ENCODE results near the gene SLC37A1.

SLC37A1 gene

GRCh38 chr21:42576639-42577038, 63.0 kb downstream of the SLC37A1 start:
- H3K27ac Mint-ChIP-seq: no peak overlapping the region
- no peak for TF ChIP-seq CTCF (IDR thresholded peaks at IDR 0.05)
- peaks cover 28% of the 10 kb centered on the region for H3K36me3 Mint-ChIP-seq (ENCODE audit: low read depth)
- peaks cover 16% of the 10 kb centered on the region for H3K4me1 Mint-ChIP-seq
- peaks cover 6% of the 10 kb centered on the region for H3K27me3 Mint-ChIP-seq (ENCODE audit: low read depth, poor library complexity)
- peaks cover 28% of the 10 kb centered on the region for H3K9me3 Mint-ChIP-seq
- DNase-seq: no peak
- no peak overlapping the region for H3K4me3 Mint-ChIP-seq

- Mint-ChIP-seq H3K4me3 (no peak overlapping the region), H3K4me1 (peaks cover 13% of the 10 kb centered on the region), H3K36me3 (ENCODE audit: low read depth) (peaks cover 28% of the 10 kb centered on the region), H3K9me3 (peaks cover 28% of the 10 kb centered on the region), H3K27ac (no peak overlapping the region), H3K27me3 (ENCODE audit: low read depth, poor library complexity) (peaks cover 3% of the 10 kb centered on the region)
- TF ChIP-seq CTCF (IDR thresholded peaks at IDR 0.05): no peak
- DNase-seq: no peak
Observed at GRCh38 chr21:42578034-42578433, 64.4 kb downstream of the SLC37A1 start.

- H3K4me3 Mint-ChIP-seq: no peak overlapping the region
- peaks cover 28% of the 10 kb centered on the region for H3K9me3 Mint-ChIP-seq
- no peak for DNase-seq
- no peak overlapping the region for H3K27ac Mint-ChIP-seq
- H3K36me3 Mint-ChIP-seq (ENCODE audit: low read depth): peaks cover 28% of the 10 kb centered on the region
- peaks cover 3% of the 10 kb centered on the region for H3K27me3 Mint-ChIP-seq (ENCODE audit: low read depth, poor library complexity)
- TF ChIP-seq CTCF (IDR thresholded peaks at IDR 0.05): no peak
- H3K4me1 Mint-ChIP-seq: peaks cover 8% of the 10 kb centered on the region
Observed at GRCh38 chr21:42578761-42579415, 65.2 kb downstream of the SLC37A1 start.

GRCh38 chr21:42579456-42580075, 65.9 kb downstream of the SLC37A1 start:
- no peak overlapping the region for H3K27ac Mint-ChIP-seq
- TF ChIP-seq CTCF (IDR thresholded peaks at IDR 0.05): no peak
- DNase-seq: no peak
- H3K4me3 Mint-ChIP-seq: no peak overlapping the region
- peaks cover 3% of the 10 kb centered on the region for H3K27me3 Mint-ChIP-seq (ENCODE audit: low read depth, poor library complexity)
- peaks cover 28% of the 10 kb centered on the region for H3K36me3 Mint-ChIP-seq (ENCODE audit: low read depth)
- H3K9me3 Mint-ChIP-seq: peaks cover 28% of the 10 kb centered on the region
- peaks cover 8% of the 10 kb centered on the region for H3K4me1 Mint-ChIP-seq

- Mint-ChIP-seq H3K36me3 (ENCODE audit: low read depth) (peaks cover 28% of the 10 kb centered on the region), H3K4me1 (peaks cover 8% of the 10 kb centered on the region), H3K27me3 (ENCODE audit: low read depth, poor library complexity) (peaks cover 4% of the 10 kb centered on the region), H3K9me3 (peaks cover 28% of the 10 kb centered on the region), H3K4me3 (no peak overlapping the region), H3K27ac (no peak overlapping the region)
- no peak for DNase-seq
- no peak for TF ChIP-seq CTCF (IDR thresholded peaks at IDR 0.05)
Observed at GRCh38 chr21:42580076-42580792, 66.6 kb downstream of the SLC37A1 start.
